IMR-90 (cell line): ENCODE data around the gene COL25A1. TPM values are rescaled to one million over a fixed set of nuclear protein-coding genes. Genes with fewer than 3 reads are reported as not detected.

ENCODE experiments used
- ATAC-seq: fragments of 200-7000 bp; cut with Tn5 transposase; 2 replicates; pipeline ENCODE4 v1.9.1; 2020; ENCODE audit warnings: low read depth, mild to moderate bottlenecking, moderate library complexity
- BruUV-seq: library from RNA; stranded (reverse); fragments of 400-500 nt; replicated peaks from 2 replicates; lab custom pipeline; 2021; lab: Mats Ljungman, UMichigan
- CTCF ChIA-PET: fragments of 300-600 bp; formaldehyde crosslinking; extraction: SDS; loops from one replicate; lab custom pipeline; 2021; ENCODE audit warnings: antibody characterized with exemption; lab: Yijun Ruan, JAX
- POLR2A ChIA-PET: fragments of 300-600 bp; sonication (Branson Sonifier 250); formaldehyde crosslinking; loops from one replicate; lab custom pipeline; 2022; ENCODE audit warnings: antibody characterized with exemption; ENCODE audit not compliant: unreplicated experiment; lab: Charles Lee
- DNase-seq: peaks from one replicate; pipeline ENCODE4 v3.0.0; 2013
- H2AFZ ChIP-seq: replicated peaks from 2 replicates; pipeline ENCODE3; 2013; ENCODE audit warnings: low read length, mild to moderate bottlenecking; ENCODE audit not compliant: poor library complexity
- H2AK5ac ChIP-seq: 2 replicates; pipeline ENCODE4 v1.6.1; 2013; ENCODE audit warnings: low read depth, low read length, inconsistent platforms
- H2AK9ac ChIP-seq: replicated peaks from 2 replicates; pipeline ENCODE3; 2013; ENCODE audit warnings: mild to moderate bottlenecking, low read depth, low read length, moderate library complexity; ENCODE audit not compliant: poor library complexity
- H2BK120ac ChIP-seq: 2 replicates; pipeline ENCODE4 v1.6.1; 2013; ENCODE audit warnings: low read depth, low read length, inconsistent platforms
- H2BK15ac ChIP-seq: 3 replicates; pipeline ENCODE4 v1.6.1; 2013; ENCODE audit warnings: low read depth, low read length, inconsistent platforms
- H2BK20ac ChIP-seq: 2 replicates; pipeline ENCODE4 v1.6.1; 2013; ENCODE audit warnings: low read depth, mild to moderate bottlenecking, inconsistent platforms, low read length, moderate library complexity
- H2BK5ac ChIP-seq: 2 replicates; pipeline ENCODE4 v1.6.1; 2013; ENCODE audit warnings: mild to moderate bottlenecking, low read depth, low read length, inconsistent platforms; ENCODE audit not compliant: poor library complexity, severe bottlenecking
- H3K14ac ChIP-seq: replicated peaks from 2 replicates; pipeline ENCODE4 v1.6.1; 2013; ENCODE audit warnings: low read depth, low read length, inconsistent platforms
- H3K18ac ChIP-seq: 2 replicates; pipeline ENCODE4 v1.6.1; 2013; ENCODE audit warnings: low read depth, low read length, control low read depth
- H3K23ac ChIP-seq: 2 replicates; pipeline ENCODE4 v1.6.1; 2013; ENCODE audit warnings: low read depth, low read length, inconsistent platforms
- H3K27ac ChIP-seq: 2 replicates; pipeline ENCODE4 v1.5.1; 2013; ENCODE audit warnings: mild to moderate bottlenecking, control low read depth, low read length; ENCODE audit not compliant: insufficient read depth
- H3K27me3 ChIP-seq: 2 replicates; pipeline ENCODE4 v1.6.1; 2013; ENCODE audit warnings: low read length; ENCODE audit not compliant: control insufficient read depth, insufficient read depth
- H3K36me3 ChIP-seq: 2 replicates; pipeline ENCODE4 v1.6.1; 2013; ENCODE audit warnings: low read length, mixed read lengths; ENCODE audit not compliant: control insufficient read depth, insufficient read depth
- H3K4ac ChIP-seq: 2 replicates; pipeline ENCODE4 v1.6.1; 2013; ENCODE audit warnings: low read depth, low read length, inconsistent platforms
- H3K4me1 ChIP-seq: 2 replicates; pipeline ENCODE4 v1.6.1; 2013; ENCODE audit warnings: low read length, mixed read lengths; ENCODE audit not compliant: control insufficient read depth, insufficient read depth
- H3K4me2 ChIP-seq: 2 replicates; pipeline ENCODE4 v1.6.1; 2013; ENCODE audit warnings: low read depth, mild to moderate bottlenecking, control low read depth, low read length, moderate library complexity
- H3K4me3 ChIP-seq: 2 replicates; pipeline ENCODE4 v1.5.1; 2013; ENCODE audit warnings: low read depth, mild to moderate bottlenecking, control low read depth, low read length, moderate library complexity; ENCODE audit not compliant: insufficient read depth
- H3K56ac ChIP-seq: 2 replicates; pipeline ENCODE4 v1.6.1; 2013; ENCODE audit warnings: low read length, inconsistent platforms; ENCODE audit not compliant: insufficient read depth; ENCODE audit errors: extremely low read depth
- H3K79me1 ChIP-seq, 2 experiments: 2 replicates each; pipeline ENCODE4 v1.6.1; 2013; ENCODE audit warnings: low read length in 2 of 2, inconsistent platforms in 1 of 2, low read depth in 1 of 2
- H3K9ac ChIP-seq: 2 replicates; pipeline ENCODE4 v1.6.1; 2013; ENCODE audit warnings: low read depth, low read length, control low read depth
- H3K9me1 ChIP-seq: 2 replicates; pipeline ENCODE4 v1.6.1; 2013; ENCODE audit warnings: low read length, inconsistent platforms; ENCODE audit not compliant: insufficient read depth
- H3K9me3 ChIP-seq: 2 replicates; pipeline ENCODE4 v1.6.1; 2013; ENCODE audit warnings: low read length; ENCODE audit not compliant: control insufficient read depth, insufficient read depth
- H4K20me1 ChIP-seq: 2 replicates; pipeline ENCODE4 v1.6.1; 2013; ENCODE audit warnings: low read length, inconsistent platforms; ENCODE audit not compliant: insufficient read depth
- H4K5ac ChIP-seq: 2 replicates; pipeline ENCODE4 v1.6.1; 2013; ENCODE audit warnings: mild to moderate bottlenecking, low read depth, low read length, control low read depth
- H4K8ac ChIP-seq, 2 experiments: 2 replicates each; pipeline ENCODE4 v1.6.1; 2013; ENCODE audit warnings: low read depth in 2 of 2, low read length in 2 of 2, control low read depth in 1 of 2, inconsistent platforms in 1 of 2
- H4K91ac ChIP-seq: 2 replicates; pipeline ENCODE4 v1.6.1; 2013; ENCODE audit warnings: low read depth, low read length, inconsistent platforms; ENCODE audit not compliant: insufficient read depth
- CEBPB ChIP-seq: IDR thresholded peaks from 2 replicates; pipeline ENCODE4 v1.6.1; 2012; ENCODE audit warnings: low read depth, low read length, improper control_type of control experiment
- CHD1 ChIP-seq: IDR thresholded peaks from 2 replicates; pipeline ENCODE4 v1.6.1; 2012; ENCODE audit warnings: low read depth, low read length, improper control_type of control experiment
- MAFK ChIP-seq: IDR thresholded peaks from 2 replicates; pipeline ENCODE4 v1.6.1; 2012; ENCODE audit warnings: low read depth, low read length, improper control_type of control experiment
- MAZ ChIP-seq: IDR thresholded peaks from 2 replicates; pipeline ENCODE4 v1.6.1; 2012; ENCODE audit warnings: low read depth, mild to moderate bottlenecking, low read length, improper control_type of control experiment, moderate library complexity, borderline replicate concordance
- POLR2A ChIP-seq: IDR thresholded peaks from 2 replicates; pipeline ENCODE4 v1.6.1; 2012; ENCODE audit warnings: mild to moderate bottlenecking, low read depth, low read length
- RFX5 ChIP-seq: IDR thresholded peaks from 2 replicates; pipeline ENCODE4 v1.8.0; 2012; ENCODE audit warnings: low read depth, mild to moderate bottlenecking, low read length, moderate library complexity
- WGBS, 2 experiments: methylation state at CpG; one replicate each; pipeline versions ENCODE4 v1.1.5 to v1.1.7; 2013; ENCODE audit warnings: missing lambda C conversion rate in 2 of 2; ENCODE audit not compliant: insufficient read length in 1 of 2; ENCODE audit errors: extremely low coverage in 2 of 2; 5-methylcytosine and 5-hydroxymethylcytosine counted together
- dilution Hi-C: fragments of 300-500 bp; cut with HindIII; formaldehyde crosslinking; loops from one replicate; pipeline ENCODE4 v1.14.3; 2018; ENCODE audit warnings: low sequenced_read_pairs; ENCODE audit not compliant: unreplicated experiment
- in situ Hi-C: fragments of 300-500 bp; cut with MboI; formaldehyde crosslinking; loops from 3 replicates; pipeline ENCODE4 v1.14.3; 2019; ENCODE audit warnings: low sequenced_read_pairs, inconsistent platforms, mixed read lengths
- intact Hi-C: fragments of 100-400 bp; cut with micrococcal nuclease; formaldehyde crosslinking; loops from 2 replicates; pipeline ENCODE4 v1.10.0; 2022
- polyA plus RNA-seq, 3 experiments: library from polyadenylated mRNA; depleted of rRNA; stranded (reverse); fragments of >200 nt; gene quantifications; 2 replicates each; pipeline ENCODE4 v1.2.3, GENCODE V29; 2012; ENCODE audit warnings: low replicate concordance in 1 of 3
- total RNA-seq: library from RNA; depleted of rRNA; stranded (reverse); fragments of >200 nt; gene quantifications from 2 replicates; pipeline ENCODE4 v1.2.3, GENCODE V29; 2012

COL25A1 gene
- total and polyA plus RNA-seq, 2 of the 4 experiments (the other 2 are of a cell fraction), result under 0.01 to 0.05 TPM

- H2AK5ac ChIP-seq, result no peak overlapping the region
- no CpG with 5 or more reads among the region's 5 CpGs for WGBS, 2 experiments
- H2BK120ac ChIP-seq, result no peak overlapping the region
- no peaks in the 10 kb centered on the region for H4K20me1 ChIP-seq
- H2BK20ac ChIP-seq, result no peak overlapping the region
- H3K9me1 ChIP-seq, result no peaks in the 10 kb centered on the region
- H3K27ac ChIP-seq, result no peak overlapping the region
- DNase-seq (no peak), ATAC-seq (no peak)
- no peak overlapping the region for H3K18ac ChIP-seq
- no peaks in the 10 kb centered on the region for H3K9me3 ChIP-seq
- ChIA-PET POLR2A (no interaction called here), CTCF (no interaction called here)
- H3K4me1 ChIP-seq, result no peaks in the 10 kb centered on the region
- no peaks in the 10 kb centered on the region for H3K27me3 ChIP-seq
- H4K91ac ChIP-seq, result no peak overlapping the region
- H3K79me1 ChIP-seq, result no peaks in the 10 kb centered on the region
- TF ChIP-seq RFX5 (no peak), POLR2A (no peak), MAZ (no peak), MAFK (no peak), CEBPB (no peak), CHD1 (no peak)
- no peak overlapping the region for H2AK9ac ChIP-seq
- no peak overlapping the region for H2BK5ac ChIP-seq
- no peak overlapping the region for H4K5ac ChIP-seq
- H3K9ac ChIP-seq, result no peak overlapping the region
- H3K4me2 ChIP-seq, result no peak overlapping the region
- no peak overlapping the region for H2AFZ ChIP-seq
- no peaks in the 10 kb centered on the region for H3K36me3 ChIP-seq
- no peak overlapping the region for H3K4me3 ChIP-seq
- in situ Hi-C loops, result no loop called here
- H3K14ac ChIP-seq, result no peak overlapping the region
- intact Hi-C loops, result no loop called here
- BruUV-seq, result no TSS peak
- H3K23ac ChIP-seq, result no peak overlapping the region
- no peak overlapping the region for H2BK15ac ChIP-seq
- H3K56ac ChIP-seq, result no peak overlapping the region
- dilution Hi-C loops, result no loop called here
- H4K8ac ChIP-seq, result no peak overlapping the region
- H3K4ac ChIP-seq, result no peak overlapping the region
These were observed 329.7 kb downstream of the COL25A1 start for GRCh38 chr4:108972613-108973283.
